ENCODE data around the gene GRN.

The GRN gene

DNA sequence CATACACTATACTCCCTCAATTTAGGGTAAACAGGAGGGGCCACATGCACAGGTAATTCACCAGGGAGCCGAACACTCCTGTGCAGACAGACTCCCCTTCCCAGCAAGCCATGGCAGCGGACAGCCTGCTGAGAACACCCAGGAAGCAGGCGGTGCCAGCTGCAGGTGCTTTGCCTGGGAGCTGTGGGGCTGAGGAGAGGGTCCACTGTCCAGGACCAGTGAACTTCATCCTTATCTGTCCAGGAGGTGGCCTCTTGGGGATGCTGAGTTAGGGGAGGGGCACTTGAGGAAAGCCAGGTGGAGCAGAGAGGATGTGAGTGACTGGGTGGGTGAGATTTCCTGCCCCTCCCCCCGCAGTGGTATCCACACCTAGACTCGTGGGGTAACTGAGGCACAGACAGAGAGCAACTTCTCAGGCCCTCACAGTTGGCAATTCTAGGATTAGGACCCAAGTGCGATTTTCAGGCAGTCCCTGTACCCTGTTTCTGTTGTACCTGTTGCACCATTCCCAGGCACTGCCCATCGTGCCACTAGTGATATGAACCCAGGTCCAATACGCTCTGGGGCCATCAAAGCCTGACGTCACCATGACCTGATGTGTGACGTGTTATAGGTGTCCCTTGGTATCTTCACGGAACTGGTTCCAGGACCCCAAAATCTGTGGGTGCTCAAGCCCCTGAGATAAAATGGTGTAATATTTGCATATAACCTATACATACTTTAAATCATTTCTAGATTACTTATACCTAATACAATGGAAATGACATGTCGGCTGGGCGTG lies 1.2 kb downstream of the GRN start:
- no peak for DNase-seq

DNA sequence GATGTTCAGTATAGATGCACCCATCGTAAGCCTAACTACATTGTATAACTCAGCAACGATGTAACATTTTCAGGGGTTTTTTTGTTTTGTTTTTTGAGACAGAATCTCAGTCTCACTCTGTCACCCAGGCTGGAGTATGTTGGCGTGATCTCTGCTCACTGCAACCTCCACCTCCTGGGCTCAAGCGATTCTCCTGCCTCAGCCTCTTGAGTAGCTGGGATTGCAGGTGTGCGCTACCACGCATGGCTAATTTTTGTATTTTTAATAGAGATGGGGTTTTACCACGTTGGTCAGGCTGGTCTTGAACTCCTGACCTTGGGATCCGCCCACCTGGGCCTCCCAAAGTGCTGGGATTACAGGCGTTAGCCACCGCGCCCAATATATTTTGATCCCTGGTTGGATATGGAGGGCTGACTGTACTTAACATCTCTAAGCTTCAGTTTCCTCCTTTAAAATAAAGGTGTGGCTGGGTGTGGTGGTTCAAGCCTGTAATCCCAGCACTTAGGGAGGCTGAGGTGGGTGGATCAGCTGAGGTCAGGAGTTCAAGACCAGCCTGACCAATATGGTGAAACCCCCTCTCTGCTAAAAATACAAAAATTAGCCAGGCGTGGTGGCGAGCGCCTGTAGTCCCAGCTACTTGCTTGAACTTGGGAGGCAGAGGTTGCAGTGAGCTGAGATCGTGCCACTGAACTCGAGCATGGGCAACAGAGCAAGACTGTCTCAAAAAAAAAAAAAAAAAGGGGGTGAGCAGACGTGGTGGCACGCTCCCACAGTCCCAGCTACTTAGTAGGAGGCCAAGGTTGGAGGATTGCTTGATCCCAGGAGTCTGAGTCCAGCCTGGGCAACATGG lies 2.3 kb downstream of the GRN start:
- peak; percentile 22 to 41 for DNase-seq

DNA sequence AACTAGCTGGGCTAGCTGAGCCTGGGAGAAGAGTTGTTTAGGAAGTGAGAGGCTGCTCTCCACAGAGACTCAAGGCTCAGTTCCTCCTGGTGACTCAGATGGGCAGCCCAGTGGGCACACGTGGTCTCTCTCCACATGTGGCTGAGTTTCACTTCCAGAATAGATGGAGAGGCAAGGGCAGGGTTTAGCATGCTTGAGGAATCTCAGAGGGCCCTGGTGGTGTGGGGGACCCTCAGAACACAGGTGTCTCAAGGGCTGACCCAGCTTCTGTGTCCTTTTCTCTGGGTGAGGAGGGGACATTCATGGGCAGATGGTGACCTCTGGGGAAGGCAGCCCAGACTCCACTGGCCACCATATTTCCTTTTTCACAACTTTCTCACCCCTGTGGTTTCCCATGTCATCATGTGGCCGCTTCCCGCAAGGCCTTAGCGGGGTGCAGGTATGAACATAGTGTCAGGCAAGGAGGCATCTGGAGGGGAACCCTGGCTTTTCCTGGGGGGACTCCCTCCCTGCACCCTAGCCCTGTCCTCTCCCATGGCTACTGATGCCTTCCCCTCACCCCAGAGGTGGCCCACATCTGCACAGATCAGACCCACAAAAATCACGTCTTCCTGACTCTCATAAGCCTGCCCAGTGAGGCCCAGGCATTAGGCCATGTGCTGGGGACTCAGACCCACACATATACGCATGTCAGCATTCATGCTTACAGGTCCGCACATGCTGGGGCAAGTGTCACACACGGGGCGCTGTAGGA lies 3.3 kb downstream of the GRN start:
- DNase-seq, result peak; percentile 95 to 96

DNA sequence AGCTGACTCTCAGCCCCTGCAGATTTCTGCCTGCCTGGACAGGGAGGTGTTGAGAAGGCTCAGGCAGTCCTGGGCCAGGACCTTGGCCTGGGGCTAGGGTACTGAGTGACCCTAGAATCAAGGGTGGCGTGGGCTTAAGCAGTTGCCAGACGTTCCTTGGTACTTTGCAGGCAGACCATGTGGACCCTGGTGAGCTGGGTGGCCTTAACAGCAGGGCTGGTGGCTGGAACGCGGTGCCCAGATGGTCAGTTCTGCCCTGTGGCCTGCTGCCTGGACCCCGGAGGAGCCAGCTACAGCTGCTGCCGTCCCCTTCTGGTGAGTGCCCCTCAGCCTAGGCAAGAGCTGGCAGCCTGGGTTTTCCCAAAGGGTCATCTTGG lies 3.9 kb downstream of the GRN start:
- DNase-seq, result no peak

DNA sequence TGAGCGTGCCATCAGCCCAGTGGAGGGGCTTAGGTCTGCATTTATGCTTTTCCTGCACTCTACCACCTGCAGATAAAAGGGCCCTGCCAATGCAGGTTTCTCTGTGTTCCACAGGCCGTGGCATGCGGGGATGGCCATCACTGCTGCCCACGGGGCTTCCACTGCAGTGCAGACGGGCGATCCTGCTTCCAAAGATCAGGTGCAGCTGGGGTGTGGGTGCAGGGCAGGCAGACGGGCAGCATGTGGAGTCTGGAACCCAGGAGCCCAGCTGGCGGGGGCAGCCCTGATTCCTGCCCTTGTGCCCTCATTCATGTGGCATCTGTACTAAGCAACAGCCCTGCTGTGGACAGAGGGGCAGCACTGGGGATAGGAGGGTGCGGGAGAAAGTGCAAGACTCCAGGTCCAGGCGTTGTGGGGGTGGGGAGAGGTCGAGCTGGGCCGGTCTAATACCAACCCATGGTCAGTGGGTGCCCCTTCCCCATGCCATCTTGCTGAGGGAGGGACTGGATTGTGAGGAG lies 4.5 kb downstream of the GRN start:
- no peak for DNase-seq

DNA sequence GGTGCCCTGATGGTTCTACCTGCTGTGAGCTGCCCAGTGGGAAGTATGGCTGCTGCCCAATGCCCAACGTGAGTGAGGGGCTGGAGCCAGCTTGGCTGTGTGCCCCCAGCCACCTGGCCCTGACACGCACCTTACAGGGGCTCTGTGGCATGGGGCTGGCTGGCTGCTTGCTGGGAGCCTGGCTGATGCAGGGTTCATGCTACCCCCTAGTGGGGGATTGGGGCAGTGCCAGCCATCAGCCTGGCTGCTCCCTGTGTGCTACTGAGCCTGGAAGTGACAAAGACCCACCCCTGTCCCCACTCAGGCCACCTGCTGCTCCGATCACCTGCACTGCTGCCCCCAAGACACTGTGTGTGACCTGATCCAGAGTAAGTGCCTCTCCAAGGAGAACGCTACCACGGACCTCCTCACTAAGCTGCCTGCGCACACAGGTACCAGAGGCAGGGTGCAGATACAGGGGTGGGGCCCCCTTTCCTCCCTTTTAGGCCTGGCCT lies 5.7 kb downstream of the GRN start:
- DNase-seq, result peak; percentile 58 to 68

DNA sequence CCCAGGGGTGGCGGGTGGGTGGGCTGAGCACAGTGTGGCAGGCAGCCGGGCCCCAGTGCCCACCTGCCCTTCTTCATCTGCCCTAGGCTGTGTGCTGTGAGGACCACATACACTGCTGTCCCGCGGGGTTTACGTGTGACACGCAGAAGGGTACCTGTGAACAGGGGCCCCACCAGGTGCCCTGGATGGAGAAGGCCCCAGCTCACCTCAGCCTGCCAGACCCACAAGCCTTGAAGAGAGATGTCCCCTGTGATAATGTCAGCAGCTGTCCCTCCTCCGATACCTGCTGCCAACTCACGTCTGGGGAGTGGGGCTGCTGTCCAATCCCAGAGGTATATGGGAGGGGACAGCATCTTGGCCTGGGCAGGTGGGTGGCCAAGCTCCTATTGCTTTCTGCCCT lies 6.4 kb downstream of the GRN start:
- DNase-seq, result no peak

DNA sequence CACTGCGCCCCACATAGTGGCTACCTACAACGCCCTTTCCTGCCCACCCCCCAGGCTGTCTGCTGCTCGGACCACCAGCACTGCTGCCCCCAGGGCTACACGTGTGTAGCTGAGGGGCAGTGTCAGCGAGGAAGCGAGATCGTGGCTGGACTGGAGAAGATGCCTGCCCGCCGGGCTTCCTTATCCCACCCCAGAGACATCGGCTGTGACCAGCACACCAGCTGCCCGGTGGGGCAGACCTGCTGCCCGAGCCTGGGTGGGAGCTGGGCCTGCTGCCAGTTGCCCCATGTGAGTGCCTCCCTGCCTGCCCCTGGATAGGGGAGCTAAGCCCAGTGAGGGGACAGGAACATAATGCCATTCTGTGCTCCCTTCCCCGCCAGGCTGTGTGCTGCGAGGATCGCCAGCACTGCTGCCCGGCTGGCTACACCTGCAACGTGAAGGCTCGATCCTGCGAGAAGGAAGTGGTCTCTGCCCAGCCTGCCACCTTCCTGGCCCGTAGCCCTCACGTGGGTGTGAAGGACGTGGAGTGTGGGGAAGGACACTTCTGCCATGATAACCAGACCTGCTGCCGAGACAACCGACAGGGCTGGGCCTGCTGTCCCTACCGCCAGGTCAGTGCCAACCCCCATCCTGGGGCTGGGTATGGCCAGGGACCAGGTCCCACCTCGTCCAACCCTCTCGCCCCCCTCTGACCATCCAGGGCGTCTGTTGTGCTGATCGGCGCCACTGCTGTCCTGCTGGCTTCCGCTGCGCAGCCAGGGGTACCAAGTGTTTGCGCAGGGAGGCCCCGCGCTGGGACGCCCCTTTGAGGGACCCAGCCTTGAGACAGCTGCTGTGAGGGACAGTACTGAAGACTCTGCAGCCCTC lies 7.1 kb downstream of the GRN start:
- DNase-seq, result no peak

DNA sequence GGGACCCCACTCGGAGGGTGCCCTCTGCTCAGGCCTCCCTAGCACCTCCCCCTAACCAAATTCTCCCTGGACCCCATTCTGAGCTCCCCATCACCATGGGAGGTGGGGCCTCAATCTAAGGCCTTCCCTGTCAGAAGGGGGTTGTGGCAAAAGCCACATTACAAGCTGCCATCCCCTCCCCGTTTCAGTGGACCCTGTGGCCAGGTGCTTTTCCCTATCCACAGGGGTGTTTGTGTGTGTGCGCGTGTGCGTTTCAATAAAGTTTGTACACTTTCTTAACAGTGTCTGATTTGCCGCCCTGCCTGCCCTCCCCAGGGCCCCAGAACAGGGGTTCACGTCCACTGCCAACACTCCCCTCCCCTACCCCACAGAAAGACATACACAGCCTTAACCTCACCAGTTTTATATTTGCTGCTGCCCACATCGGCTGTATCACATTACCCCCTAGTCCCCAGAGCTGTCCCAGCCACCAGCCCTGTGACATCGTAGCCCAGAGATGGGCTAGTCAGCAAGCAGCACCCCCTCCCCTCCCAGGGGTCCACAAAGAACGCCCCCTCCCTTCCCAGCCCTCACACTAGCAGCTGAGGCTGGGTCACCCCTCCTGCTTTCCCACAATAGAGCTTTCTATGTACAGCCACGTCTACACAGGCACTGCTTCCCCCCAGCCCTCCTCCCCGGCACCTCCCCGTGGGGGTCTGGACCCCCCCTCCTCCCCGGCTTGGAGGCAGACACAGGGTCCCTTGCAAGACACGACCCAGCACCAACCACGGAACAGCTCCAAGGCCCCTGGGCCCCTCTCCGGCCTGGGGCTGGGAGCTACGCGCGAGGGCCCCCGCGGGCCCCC lies 7.9 kb downstream of the GRN start:
- no peak for DNase-seq

DNA sequence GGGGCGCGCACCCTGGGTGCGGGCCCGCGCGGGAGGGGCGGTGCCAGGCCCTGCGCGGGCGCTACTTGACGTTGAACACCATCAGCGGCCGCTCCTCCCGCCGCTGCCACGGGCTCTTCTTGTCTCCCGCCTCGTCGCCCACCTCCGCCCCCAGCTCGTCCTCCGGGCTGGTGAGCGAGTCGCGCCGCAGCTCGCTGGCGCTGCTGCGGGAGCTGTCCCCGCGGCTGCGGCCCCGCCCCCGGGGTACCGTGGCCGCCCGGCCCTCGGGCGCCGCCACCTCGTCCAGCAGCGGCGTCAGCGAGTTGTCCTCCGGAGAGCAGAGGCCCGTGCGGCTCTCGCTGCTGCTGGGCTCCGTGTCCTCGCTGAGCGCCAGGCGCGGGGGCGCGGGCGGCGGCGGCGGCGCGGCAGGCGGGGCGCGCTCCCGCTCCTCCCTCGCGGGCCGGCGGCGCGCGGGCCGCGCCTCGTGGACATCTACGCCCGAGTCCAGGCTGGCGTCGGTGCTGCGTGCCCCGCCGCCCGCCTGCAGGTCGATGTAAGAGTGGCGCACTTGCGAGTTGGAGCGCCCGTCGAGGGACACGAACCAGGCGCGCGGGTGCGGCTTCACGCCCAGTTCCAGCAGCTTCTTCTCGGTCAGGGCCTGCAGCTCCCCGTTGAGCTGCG lies 8.7 kb downstream of the GRN start:
- DNase-seq, result peak; percentile 33 to 68

DNA sequence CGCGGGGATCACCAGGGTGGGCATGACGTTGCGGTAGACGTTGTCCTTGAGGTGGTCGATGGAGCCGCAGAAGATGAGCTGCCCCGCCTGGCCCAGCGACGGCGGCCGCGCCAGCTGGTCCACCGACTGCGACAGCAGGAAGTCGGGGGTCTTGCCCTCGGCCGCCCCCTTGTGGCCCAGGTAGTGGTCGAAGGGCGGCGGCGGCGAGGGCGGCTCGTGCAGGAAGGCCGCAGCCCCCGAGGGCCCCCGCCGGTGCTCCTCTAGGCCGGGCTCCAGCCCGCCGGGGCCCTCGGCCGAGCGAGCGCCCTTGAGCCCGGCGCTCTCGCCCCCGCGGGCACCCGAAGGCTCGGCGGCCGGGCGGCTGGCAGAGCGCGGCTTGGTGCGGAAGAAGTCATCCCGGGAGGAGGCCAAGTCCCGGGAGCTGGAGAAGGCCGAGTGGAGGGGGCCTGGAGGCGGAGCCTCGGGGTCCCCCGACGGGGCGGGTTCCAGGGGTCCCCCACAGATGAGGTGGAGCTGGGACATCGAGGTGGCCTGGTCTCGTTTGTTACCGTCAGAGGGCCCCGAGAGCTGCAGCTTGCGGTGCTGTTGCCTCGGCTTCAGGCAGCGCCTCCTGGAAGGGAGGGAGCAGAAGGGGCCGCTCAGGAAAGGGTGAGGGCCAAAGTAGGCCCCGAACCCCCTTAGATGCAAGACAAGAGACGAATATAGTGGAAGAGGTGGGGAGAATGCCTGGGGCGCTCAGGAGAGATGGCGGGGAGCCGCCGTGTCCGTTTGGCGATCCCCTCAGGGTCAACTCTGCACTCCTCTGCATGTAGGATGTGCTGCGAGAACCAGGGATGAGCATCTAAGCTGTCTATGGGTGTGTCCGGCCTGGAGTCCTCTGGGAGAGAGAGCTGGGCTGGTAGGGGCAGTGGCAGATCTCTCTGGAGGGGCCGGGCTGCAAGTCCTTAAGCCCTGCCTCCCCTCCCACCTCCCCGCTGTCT lies 9.8 kb downstream of the GRN start:
- no peak for DNase-seq

DNA sequence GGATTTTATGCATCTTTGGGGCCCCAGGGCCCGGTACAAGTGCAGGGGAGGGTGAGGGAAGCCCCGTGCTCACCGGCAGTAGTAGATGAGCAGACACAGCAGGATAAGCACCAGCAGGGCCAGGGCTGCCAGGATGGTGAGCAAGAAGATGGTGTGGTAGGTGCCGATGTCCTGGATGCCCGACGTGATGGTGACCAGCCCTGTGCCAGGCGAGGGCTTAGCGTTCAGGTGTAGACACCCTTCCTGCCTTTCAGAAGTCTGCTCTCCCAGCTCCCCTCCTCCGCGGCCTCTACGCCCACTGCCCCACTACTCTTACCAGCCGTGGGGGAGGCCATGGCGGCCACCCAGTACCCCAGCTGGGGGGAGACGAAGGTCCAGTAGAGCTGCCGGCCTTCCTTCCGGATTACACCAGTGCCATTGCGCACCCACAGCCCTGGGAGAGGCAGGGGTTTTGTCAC lies 10.6 kb downstream of the GRN start:
- DNase-seq, result no peak

DNA sequence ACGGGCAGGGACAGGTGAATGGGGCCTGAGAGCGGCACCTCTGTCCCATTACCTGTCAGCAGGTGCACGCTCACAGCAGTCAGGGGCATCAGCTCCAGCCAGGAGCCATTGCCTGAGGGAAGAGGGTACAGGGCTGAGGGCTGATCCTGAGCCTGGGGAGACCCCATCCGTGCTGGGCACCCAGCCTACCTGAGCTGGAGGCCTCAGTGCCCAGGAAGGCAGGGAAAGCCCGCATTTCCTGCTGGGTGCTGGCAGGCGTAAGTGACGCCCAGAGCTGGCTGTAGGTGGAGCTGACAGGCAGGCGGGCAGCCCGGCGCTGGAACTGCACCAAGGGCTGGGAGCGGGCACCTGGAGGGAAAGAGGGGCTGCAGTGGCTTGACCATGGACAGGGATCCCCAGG lies 11.1 kb downstream of the GRN start:
- no peak for DNase-seq

DNA sequence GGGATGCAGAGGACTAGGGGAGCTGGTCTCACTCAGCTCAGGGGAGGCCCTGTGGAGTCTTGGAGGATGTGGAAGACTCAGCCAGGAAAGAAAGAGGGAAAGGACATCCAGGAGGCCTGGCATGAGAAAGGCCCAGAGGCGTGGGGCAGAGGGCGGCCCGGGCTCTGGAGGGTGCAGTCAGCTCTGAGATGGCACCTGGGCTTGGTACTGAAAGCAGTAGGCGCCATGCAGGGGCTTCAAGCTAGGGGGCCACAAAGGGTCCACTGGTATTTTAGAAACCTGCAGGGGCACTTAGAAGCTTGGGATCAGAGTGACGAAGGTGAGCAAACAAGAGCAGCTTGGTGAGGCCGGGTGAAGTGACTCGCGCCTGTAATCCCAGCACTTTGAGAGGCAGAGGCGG lies 13.0 kb downstream of the GRN start:
- DNase-seq, result no peak

DNA sequence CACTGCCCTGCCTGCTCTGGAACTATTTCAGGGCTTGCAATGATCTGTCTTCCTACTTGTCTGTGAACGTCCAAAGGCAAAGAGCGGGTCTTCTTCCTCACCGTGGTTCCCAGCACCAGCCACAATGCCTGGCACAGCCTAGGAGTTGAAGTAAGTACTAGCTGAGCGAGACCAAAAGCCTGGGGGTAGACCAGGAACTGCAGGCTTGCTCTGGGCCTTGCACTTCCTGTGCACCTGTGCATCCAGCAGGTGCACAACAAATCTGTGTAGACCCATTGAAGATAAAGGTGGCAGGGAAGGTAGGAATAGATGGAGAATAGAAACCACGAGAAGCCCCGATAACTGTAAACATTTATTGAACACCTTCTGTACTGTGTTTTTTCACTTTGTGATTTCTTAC lies 13.9 kb downstream of the GRN start:
- DNase-seq, result no peak

DNA sequence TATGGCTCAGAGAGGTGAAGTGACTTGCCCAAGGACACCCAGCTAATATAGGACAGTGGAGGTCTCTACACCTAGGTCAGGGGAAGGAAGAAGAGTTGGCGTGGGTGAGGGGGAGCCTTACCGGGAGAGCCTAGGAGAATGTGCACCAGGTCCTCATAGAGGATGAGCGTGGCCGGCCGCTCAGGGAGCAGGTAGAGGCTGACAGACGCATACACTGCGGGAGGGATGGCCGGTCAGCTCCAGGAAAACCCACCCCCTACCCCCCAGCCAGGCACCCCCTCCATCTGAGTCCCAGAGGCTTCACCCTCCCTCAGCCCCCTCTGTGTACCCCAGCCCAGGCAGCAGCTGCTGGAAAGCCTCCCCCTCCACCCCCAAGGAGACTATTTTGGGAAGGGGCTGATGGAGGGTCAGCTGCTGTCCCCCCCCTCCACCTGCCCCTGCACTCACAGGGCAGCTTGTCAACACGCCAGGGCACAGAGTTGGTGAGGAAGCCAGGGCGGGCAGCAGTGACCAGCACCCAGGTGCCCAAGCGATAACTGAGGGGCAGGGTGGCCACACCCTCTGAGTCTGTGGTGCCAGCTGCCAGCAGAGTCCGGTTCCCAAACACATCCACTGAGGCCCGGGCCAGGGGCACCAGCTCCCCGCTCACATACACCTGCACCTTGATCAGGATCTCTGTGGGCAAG lies 14.5 kb downstream of the GRN start:
- DNase-seq, result no peak

DNA sequence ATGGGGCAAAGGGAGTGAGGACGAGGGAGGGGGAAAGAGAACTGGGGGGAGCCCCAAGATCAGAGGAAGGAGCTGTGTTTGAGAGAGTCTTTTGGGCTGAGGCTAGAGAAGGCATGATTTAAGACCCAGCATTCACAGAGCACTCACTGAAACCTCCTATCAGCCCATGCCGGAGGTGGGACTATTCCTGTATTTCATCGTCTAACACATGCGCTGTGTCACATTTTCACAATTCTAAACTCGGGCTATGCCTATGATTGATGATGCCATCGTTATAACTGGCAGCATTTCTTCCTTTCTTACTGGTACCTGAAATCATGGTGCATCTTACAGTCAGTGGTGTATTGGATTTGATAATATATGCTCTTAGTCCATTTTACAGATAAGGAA lies 15.0 kb downstream of the GRN start:
- DNase-seq, result no peak

DNA sequence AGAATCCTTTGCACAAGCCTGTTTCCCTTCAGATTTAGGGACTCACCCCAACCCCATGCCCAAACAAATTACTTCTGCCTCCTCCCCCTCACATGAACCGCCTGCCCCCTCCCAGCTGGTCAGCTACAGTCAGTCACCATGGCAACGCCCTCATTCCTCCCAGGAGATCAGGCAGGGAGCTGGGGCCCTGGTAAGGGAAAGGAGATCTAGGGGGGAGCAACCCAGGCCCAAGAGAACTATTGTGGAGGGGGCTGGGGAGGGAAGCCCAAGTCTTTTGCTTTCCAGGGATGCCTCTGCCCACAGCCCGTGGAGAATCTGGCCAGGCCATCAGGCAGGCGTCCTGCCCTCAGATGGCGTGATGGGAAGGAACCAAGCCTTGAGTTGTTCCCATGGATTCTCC lies 15.7 kb downstream of the GRN start:
- DNase-seq, result no peak

All from inflammatory macrophage (primary cell).